Measurements from ENCODE around the gene PTMA.

GRCh38 chr2:231673348-231673770, 35.0 kb upstream of the PTMA start:
- TF ChIP-seq CTCF (IDR thresholded peaks at IDR 0.05; ENCODE audit: low read depth, low read length) (no peak), EZH2phosphoT487 (IDR thresholded peaks at IDR 0.05; ENCODE audit: low read depth) (no peak)

All from OCI-LY3 (cell line).